ENCODE data around the gene MERTK. TPM values are rescaled to one million over a fixed set of nuclear protein-coding genes. Genes with fewer than 3 reads are reported as not detected.
A peak's percentile ranks its signal among the peaks of the same experiment; 100 is the strongest.

The MERTK gene
- total and polyA plus RNA-seq, 2 donors (not counting 1 experiment from before 2014, with no cell fraction given), result 0.04 to 0.34 TPM

DNA sequence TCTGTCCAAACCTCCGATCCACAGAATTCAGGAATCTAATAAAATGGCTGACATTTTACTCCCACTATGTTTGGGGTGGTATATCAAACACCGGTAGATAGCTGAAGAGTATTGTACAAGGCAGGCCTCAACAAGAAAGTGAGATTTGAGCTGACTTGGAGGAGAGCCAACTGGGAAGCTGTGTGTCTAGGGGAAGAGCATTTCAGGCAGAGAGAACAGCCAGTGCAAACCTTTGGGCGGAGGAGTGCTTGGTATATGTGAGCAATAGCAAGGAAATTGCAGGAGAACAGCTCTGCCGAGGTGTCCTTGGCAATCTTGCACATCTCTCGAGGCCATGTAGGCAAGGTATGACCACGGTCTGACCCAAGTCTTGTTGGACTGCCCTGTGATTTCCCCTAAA, 1.8 kb upstream of the MERTK start:
- Mint-ChIP-seq H3K4me3 (no peak overlapping the region), H3K9me3 (ENCODE audit: insufficient read depth) (no peaks in the 10 kb centered on the region), H3K27me3 (peaks cover 40% of the 10 kb centered on the region), H3K4me1 (peaks cover 19% of the 10 kb centered on the region), H3K27ac (no peak overlapping the region)
- TF ChIP-seq, protein P1, sequence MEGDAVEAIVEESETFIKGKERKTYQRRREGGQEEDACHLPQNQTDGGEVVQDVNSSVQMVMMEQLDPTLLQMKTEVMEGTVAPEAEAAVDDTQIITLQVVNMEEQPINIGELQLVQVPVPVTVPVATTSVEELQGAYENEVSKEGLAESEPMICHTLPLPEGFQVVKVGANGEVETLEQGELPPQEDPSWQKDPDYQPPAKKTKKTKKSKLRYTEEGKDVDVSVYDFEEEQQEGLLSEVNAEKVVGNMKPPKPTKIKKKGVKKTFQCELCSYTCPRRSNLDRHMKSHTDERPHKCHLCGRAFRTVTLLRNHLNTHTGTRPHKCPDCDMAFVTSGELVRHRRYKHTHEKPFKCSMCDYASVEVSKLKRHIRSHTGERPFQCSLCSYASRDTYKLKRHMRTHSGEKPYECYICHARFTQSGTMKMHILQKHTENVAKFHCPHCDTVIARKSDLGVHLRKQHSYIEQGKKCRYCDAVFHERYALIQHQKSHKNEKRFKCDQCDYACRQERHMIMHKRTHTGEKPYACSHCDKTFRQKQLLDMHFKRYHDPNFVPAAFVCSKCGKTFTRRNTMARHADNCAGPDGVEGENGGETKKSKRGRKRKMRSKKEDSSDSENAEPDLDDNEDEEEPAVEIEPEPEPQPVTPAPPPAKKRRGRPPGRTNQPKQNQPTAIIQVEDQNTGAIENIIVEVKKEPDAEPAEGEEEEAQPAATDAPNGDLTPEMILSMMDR (IDR thresholded peaks at IDR 0.05), result no peak
- TF ChIP-seq EZH2 (IDR thresholded peaks at IDR 0.05; ENCODE audit: borderline replicate concordance, insufficient read depth, low read depth, low read length, poor library complexity, severe bottlenecking), result no peak
- CTCF ChIA-PET, result interaction anchor here (1.0 to 1.6 kb wide), 3 partner anchors 9 to 153 kb away, joined by 3 to 7 read pairs (median 5); no protein-coding TSS in a partner anchor
- POLR2A ChIA-PET, result no interaction called here
- no peak overlapping the region for H2AFZ ChIP-seq (ENCODE audit: insufficient read depth, low read depth, low read length, poor library complexity, severe bottlenecking)
- peaks cover 21 to 23% of the 10 kb centered on the region in 2 donors for H3K4me1 ChIP-seq (ENCODE audit: control insufficient read depth in 2 of 2, insufficient read depth in 2 of 2, low read length in 2 of 2)
- H3K4me3 ChIP-seq (ENCODE audit: control extremely low read depth in 1 of 5, extremely low read depth in 1 of 5, insufficient read depth in 1 of 5, low read depth in 2 of 5, low read length in 4 of 5), result no peak overlapping the region
- no peaks in the 10 kb centered on the region for H3K79me2 ChIP-seq (ENCODE audit: control insufficient read depth, insufficient read depth, low read length)
- WGBS (ENCODE audit: insufficient coverage), result 100% methylated on average over 5 of the region's 6 CpGs
- DNase-seq (no peak), ATAC-seq (ENCODE audit: low read depth) (no peak)
- no peak overlapping the region for H3K4me2 ChIP-seq (replicated peaks; ENCODE audit: low read depth, low read length, poor library complexity, severe bottlenecking)
- H3K27ac ChIP-seq (ENCODE audit: low read length in 2 of 2), result no peak overlapping the region
- no peaks in the 10 kb centered on the region for H4K20me1 ChIP-seq (ENCODE audit: control insufficient read depth, insufficient read depth, low read length, poor library complexity, severe bottlenecking)
- H3K36me3 ChIP-seq (replicated peaks in 1 of 2; ENCODE audit: control extremely low read depth in 1 of 2, control insufficient read depth in 1 of 2, extremely low read depth in 1 of 2, insufficient read depth in 2 of 2, low read length in 1 of 2), result no peaks in the 10 kb centered on the region
- no peak overlapping the region for H3K9ac ChIP-seq (ENCODE audit: low read length)
- intact Hi-C loops (cut with micrococcal nuclease), result no loop called here
- H3K27me3 ChIP-seq (replicated peaks in 1 of 4; ENCODE audit: control extremely low read depth in 1 of 4, control insufficient read depth in 3 of 4, insufficient read depth in 4 of 4, low read length in 3 of 4), result peaks cover 0 to 41% (median 19%) of the 10 kb centered on the region in 4 experiments
- peaks cover 0 to 8% (median 0%) of the 10 kb centered on the region in 3 donors for H3K9me3 ChIP-seq (ENCODE audit: control extremely low read depth in 1 of 3, control insufficient read depth in 2 of 3, insufficient read depth in 1 of 3, low read length in 2 of 3)

DNA sequence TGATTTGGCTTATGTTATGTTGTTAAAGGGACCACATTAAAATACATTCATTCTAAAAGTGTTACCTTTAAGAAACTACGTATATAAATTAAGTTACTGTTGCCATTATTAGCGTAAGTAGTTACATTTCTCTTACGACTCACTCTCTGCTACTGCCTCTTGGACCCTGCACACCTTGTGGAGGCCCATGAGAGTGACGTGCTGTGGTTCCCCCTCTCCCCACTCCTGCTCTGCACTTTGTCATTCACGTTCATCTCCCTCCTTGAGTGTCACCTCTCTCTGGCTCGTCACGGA, 830 bp upstream of the MERTK start:
- H3K27me3 Mint-ChIP-seq, result peaks cover 45% of the 10 kb centered on the region
- intact Hi-C loops (cut with micrococcal nuclease), result no loop called here
- H3K27me3 ChIP-seq (replicated peaks in 1 of 4; ENCODE audit: control extremely low read depth in 1 of 4, control insufficient read depth in 3 of 4, insufficient read depth in 4 of 4, low read length in 3 of 4), result peaks cover 0 to 47% (median 19%) of the 10 kb centered on the region in 4 experiments
- POLR2A ChIA-PET, result no interaction called here
- no peak overlapping the region for H3K27ac ChIP-seq (ENCODE audit: low read length in 2 of 2)
- H3K27ac Mint-ChIP-seq, result peak overlapping the region; percentile 50
- TF ChIP-seq, protein P1 (IDR thresholded peaks at IDR 0.05), result no peak
- no peak for TF ChIP-seq EZH2 (IDR thresholded peaks at IDR 0.05; ENCODE audit: borderline replicate concordance, insufficient read depth, low read depth, low read length, poor library complexity, severe bottlenecking)
- peak overlapping the region; percentile 100 for H3K4me2 ChIP-seq (replicated peaks; ENCODE audit: low read depth, low read length, poor library complexity, severe bottlenecking)
- H3K4me3 Mint-ChIP-seq, result peak overlapping the region; percentile 88
- H3K4me1 Mint-ChIP-seq, result peaks cover 19% of the 10 kb centered on the region
- H2AFZ ChIP-seq (ENCODE audit: insufficient read depth, low read depth, low read length, poor library complexity, severe bottlenecking), result peak overlapping the region; percentile 84
- H3K4me1 ChIP-seq (ENCODE audit: control insufficient read depth in 2 of 2, insufficient read depth in 2 of 2, low read length in 2 of 2), result peaks cover 21 to 23% of the 10 kb centered on the region in 2 donors
- H3K9me3 ChIP-seq (ENCODE audit: control extremely low read depth in 1 of 3, control insufficient read depth in 2 of 3, insufficient read depth in 1 of 3, low read length in 2 of 3), result peaks cover 0 to 8% (median 0%) of the 10 kb centered on the region in 3 donors
- CTCF ChIA-PET, result interaction anchor here (0.7 to 1.6 kb wide), 4 partner anchors 10 to 208 kb away, joined by 3 to 7 read pairs (median 4); no protein-coding TSS in a partner anchor
- no peaks in the 10 kb centered on the region for H3K79me2 ChIP-seq (ENCODE audit: control insufficient read depth, insufficient read depth, low read length)
- no peaks in the 10 kb centered on the region for H3K9me3 Mint-ChIP-seq (ENCODE audit: insufficient read depth)
- DNase-seq, result no peak
- H3K36me3 ChIP-seq (replicated peaks in 1 of 2; ENCODE audit: control extremely low read depth in 1 of 2, control insufficient read depth in 1 of 2, extremely low read depth in 1 of 2, insufficient read depth in 2 of 2, low read length in 1 of 2), result no peaks in the 10 kb centered on the region
- H3K9ac ChIP-seq (ENCODE audit: low read length), result peak overlapping the region; percentile 70
- WGBS (ENCODE audit: insufficient coverage), result 7% methylated on average over 5 of the region's 7 CpGs
- peak overlapping the region; percentile 44 to 74 (median 58) for H3K4me3 ChIP-seq (ENCODE audit: control extremely low read depth in 1 of 5, extremely low read depth in 1 of 5, insufficient read depth in 1 of 5, low read depth in 2 of 5, low read length in 4 of 5)
- peak; percentile 23 for ATAC-seq (ENCODE audit: low read depth)
- no peaks in the 10 kb centered on the region for H4K20me1 ChIP-seq (ENCODE audit: control insufficient read depth, insufficient read depth, low read length, poor library complexity, severe bottlenecking)
